Tibial nerve (tissue), 4 donors: ENCODE data around the gene ST7L. TPM values are rescaled to one million over a fixed set of nuclear protein-coding genes. Genes with fewer than 3 reads are reported as not detected.

Experiments
- DNase-seq, 2 donors: peaks; one replicate each; pipeline ENCODE4 v3.0.0-alpha.2; 2019; ENCODE audit warnings: low spot score in 2 of 2
- H3K27ac ChIP-seq, 4 donors: fragments of 200-600 bp; sonication (generic) in 3 of 4; one replicate each; pipeline ENCODE4 v1.5.1; 2017 to 2019; ENCODE audit warnings: mild to moderate bottlenecking in 1 of 4
- H3K27me3 ChIP-seq, 2 donors: fragments of 200-600 bp; sonication (generic) in 1 of 2; one replicate each; pipeline versions ENCODE4 v1.5.1 to v1.6.0; 2017 to 2019
- H3K36me3 ChIP-seq, 3 donors: fragments of 200-600 bp; sonication (generic); one replicate each; pipeline ENCODE4 v1.5.1; 2018 to 2019
- H3K4me1 ChIP-seq, 4 donors: fragments of 200-600 bp; sonication (generic) in 3 of 4; one replicate each; pipeline ENCODE4 v1.5.1; 2017 to 2019
- H3K4me3 ChIP-seq, 4 donors: fragments of 200-600 bp; sonication (generic) in 3 of 4; one replicate each; pipeline ENCODE4 v1.5.1; 2017 to 2019; ENCODE audit warnings: mild to moderate bottlenecking in 1 of 4, moderate library complexity in 1 of 4
- H3K9me3 ChIP-seq, 4 donors: fragments of 200-600 bp; sonication (generic) in 3 of 4; one replicate each; pipeline ENCODE4 v1.5.1; 2017 to 2019
- EP300 ChIP-seq, 2 donors: sonication (generic); formaldehyde crosslinking; IDR thresholded peaks; one replicate each; pipeline ENCODE4 v1.6.1; 2017; ENCODE audit warnings: antibody characterized with exemption in 2 of 2, mild to moderate bottlenecking in 1 of 2
- POLR2A ChIP-seq, 2 donors: fragments of 450-650 bp; IDR thresholded peaks; one replicate each; pipeline ENCODE4 v1.6.1; 2017; ENCODE audit warnings: antibody characterized with exemption in 2 of 2, mild to moderate bottlenecking in 2 of 2, moderate library complexity in 2 of 2
- WGBS, 2 donors: methylation state at CpG; one replicate each; pipeline ENCODE4 v1.1.5; 2018; 5-methylcytosine and 5-hydroxymethylcytosine counted together
- total RNA-seq, 4 donors: library from RNA; depleted of rRNA; stranded (reverse); fragments of >200 nt; gene quantifications; one replicate each; pipeline ENCODE4 v1.1.0, GENCODE V29; 2016
- TF ChIP-seq, protein P1 (sequence below), 5 experiments: fragments of 200-600 bp in 3 of 5; fragments of 450-650 bp in 2 of 5; sonication (generic) in 3 of 5; IDR thresholded peaks; one replicate each; pipeline ENCODE4 v1.5.1; 2016 to 2019; ENCODE audit warnings: antibody characterized with exemption in 5 of 5, mild to moderate bottlenecking in 3 of 5, moderate library complexity in 2 of 5

The ST7L gene
- total RNA-seq, 4 donors from 2014 or later, result 18.4 to 24.0 (median 20.4) TPM

DNA sequence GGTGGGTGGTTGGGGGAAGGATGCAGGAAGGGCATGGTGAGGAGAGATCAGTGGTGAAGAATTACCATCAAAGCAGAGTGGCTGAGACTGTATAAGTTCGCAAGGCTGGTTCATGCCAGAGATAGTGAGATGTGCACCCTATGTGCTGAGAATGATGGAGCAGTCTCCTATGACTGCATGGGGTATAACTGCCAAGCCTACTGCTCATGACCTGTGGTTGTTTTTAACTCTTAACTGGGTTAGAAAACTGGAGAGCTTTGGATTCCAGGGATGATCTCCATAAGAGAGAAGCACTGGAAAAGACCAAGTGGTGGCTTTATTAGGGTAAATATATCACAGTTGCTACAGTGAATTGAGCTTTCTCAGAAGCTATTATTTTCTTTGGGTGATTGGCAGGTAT lies 94.0 kb downstream of the ST7L start:
- DNase-seq, result no peak
- no peaks in the 10 kb centered on the region for H3K9me3 ChIP-seq
- no peak overlapping the region for H3K4me3 ChIP-seq
- peaks cover 3 to 69% (median 3%) of the 10 kb centered on the region in 3 donors for H3K36me3 ChIP-seq
- peaks cover 0 to 3% (median 0%) of the 10 kb centered on the region in 4 donors for H3K4me1 ChIP-seq
- WGBS, 2 donors, result 84 to 96% methylated on average over 1 of the region's 1 CpG
- no peaks in the 10 kb centered on the region for H3K27me3 ChIP-seq
- TF ChIP-seq POLR2A (IDR thresholded peaks at IDR 0.05) (no peak), EP300 (IDR thresholded peaks at IDR 0.05) (no peak)
- TF ChIP-seq, protein P1, sequence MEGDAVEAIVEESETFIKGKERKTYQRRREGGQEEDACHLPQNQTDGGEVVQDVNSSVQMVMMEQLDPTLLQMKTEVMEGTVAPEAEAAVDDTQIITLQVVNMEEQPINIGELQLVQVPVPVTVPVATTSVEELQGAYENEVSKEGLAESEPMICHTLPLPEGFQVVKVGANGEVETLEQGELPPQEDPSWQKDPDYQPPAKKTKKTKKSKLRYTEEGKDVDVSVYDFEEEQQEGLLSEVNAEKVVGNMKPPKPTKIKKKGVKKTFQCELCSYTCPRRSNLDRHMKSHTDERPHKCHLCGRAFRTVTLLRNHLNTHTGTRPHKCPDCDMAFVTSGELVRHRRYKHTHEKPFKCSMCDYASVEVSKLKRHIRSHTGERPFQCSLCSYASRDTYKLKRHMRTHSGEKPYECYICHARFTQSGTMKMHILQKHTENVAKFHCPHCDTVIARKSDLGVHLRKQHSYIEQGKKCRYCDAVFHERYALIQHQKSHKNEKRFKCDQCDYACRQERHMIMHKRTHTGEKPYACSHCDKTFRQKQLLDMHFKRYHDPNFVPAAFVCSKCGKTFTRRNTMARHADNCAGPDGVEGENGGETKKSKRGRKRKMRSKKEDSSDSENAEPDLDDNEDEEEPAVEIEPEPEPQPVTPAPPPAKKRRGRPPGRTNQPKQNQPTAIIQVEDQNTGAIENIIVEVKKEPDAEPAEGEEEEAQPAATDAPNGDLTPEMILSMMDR (IDR thresholded peaks at IDR 0.05), result no peak
- H3K27ac ChIP-seq, result no peak overlapping the region

DNA sequence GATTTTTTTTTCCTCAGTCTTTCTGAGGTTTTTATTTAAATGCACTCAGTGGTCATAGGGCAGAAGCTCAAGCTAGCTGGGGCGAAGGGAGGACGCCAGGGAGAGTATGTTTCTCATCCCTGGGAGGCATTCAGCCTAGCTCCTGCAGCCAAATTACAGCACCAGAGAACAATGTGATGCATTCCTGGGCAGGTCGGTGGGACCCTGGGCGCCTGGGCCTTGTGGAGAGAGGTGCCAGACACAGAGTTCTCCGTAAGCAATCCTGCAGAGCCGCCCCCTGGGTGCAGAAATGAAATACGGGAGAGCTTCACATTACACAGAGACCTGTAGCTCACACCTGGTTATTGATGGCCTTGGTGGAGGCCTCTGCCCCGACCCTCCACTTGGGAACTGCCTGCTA lies 94.7 kb downstream of the ST7L start:
- 55 to 57% methylated on average over 8 of the region's 8 CpGs for WGBS, 2 donors
- Histone ChIP-seq H3K27ac (no peak overlapping the region), H3K27me3 (no peaks in the 10 kb centered on the region), H3K36me3 (peaks cover 3 to 69% (median 3%) of the 10 kb centered on the region in 3 donors), H3K4me1 (peaks cover 0 to 3% (median 0%) of the 10 kb centered on the region in 4 donors), H3K4me3 (no peak overlapping the region), H3K9me3 (no peaks in the 10 kb centered on the region)
- TF ChIP-seq, protein P1 (IDR thresholded peaks at IDR 0.05), result no peak
- no peak for TF ChIP-seq POLR2A (IDR thresholded peaks at IDR 0.05)
- no peak for DNase-seq

DNA sequence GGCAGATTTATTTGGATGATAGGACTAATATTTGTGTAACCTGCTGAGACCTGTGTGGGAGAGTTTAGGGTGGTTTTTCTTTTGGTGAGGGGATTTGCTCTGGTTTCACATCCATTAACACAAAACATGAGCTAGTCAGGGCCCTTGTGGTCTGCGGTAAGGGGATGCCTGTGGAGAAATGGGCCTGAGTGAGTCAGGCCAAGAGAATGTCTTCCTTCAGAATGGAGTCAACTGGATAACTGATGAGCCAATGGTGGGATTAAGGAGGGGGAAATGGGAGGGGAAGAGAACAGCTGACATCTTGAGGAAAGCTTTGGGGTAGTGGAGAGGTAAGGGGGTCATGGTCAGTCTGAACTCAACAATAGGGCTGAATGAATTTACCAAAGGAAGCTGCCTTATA lies 96.3 kb downstream of the ST7L start:
- DNase-seq, result no peak
- H3K9me3 ChIP-seq, result no peaks in the 10 kb centered on the region
- H3K4me1 ChIP-seq, result peaks cover 0 to 3% (median 0%) of the 10 kb centered on the region in 4 donors
- 59 to 68% methylated on average over 1 of the region's 1 CpG for WGBS, 2 donors
- H3K27me3 ChIP-seq, result no peaks in the 10 kb centered on the region
- no peak overlapping the region for H3K4me3 ChIP-seq
- TF ChIP-seq, protein P1 (IDR thresholded peaks at IDR 0.05), result no peak
- TF ChIP-seq POLR2A (IDR thresholded peaks at IDR 0.05), result no peak
- no peak for TF ChIP-seq EP300 (IDR thresholded peaks at IDR 0.05)
- H3K27ac ChIP-seq, result no peak overlapping the region
- H3K36me3 ChIP-seq, result peaks cover 0 to 65% (median 3%) of the 10 kb centered on the region in 3 donors

DNA sequence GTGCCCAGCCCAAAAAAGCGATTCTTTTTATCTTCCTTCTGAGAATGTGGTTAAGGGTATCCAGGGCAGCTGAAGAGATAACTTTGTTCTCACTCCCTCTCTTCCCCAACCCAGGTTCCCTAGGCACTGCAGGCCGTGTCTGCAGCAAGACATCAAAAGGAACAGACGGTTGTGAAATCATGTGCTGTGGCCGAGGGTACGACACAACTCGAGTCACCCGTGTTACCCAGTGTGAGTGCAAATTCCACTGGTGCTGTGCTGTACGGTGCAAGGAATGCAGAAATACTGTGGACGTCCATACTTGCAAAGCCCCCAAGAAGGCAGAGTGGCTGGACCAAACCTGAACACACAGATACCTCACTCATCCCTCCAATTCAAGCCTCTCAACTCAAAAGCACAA lies 98.8 kb downstream of the ST7L start:
- Histone ChIP-seq H3K9me3 (no peaks in the 10 kb centered on the region), H3K4me1 (peaks cover 0 to 11% (median 0%) of the 10 kb centered on the region in 4 donors), H3K36me3 (peaks cover 0 to 54% (median 3%) of the 10 kb centered on the region in 3 donors), H3K4me3 (no peak overlapping the region), H3K27me3 (no peaks in the 10 kb centered on the region), H3K27ac (no peak overlapping the region)
- no peak for DNase-seq
- WGBS, 2 donors, result 87 to 89% methylated on average over 9 of the region's 9 CpGs
- TF ChIP-seq, protein P1 (IDR thresholded peaks at IDR 0.05), result no peak
- TF ChIP-seq EP300 (IDR thresholded peaks at IDR 0.05) (no peak), POLR2A (IDR thresholded peaks at IDR 0.05) (no peak)

DNA sequence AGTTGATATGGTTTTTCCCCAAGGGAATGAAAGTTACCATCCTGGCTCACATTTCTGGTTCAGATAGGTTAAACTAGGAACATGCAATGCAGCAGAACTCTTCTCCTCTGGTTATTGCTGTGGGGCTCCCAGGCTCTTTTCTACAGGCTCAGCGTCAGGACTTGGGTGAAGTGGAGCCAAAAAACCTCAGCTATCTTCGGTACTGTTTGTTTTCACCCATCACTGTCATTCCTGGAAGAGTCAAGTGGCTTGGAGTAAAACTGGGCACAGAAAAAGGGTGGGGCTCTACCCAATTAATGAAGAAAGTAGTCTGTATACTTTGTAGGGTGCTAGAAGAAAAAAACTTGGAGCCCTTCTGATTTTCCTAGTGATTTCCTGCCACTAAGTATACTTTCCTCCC lies 100.8 kb downstream of the ST7L start:
- no peaks in the 10 kb centered on the region for H3K27me3 ChIP-seq
- TF ChIP-seq, protein P1 (IDR thresholded peaks at IDR 0.05), result no peak
- TF ChIP-seq EP300 (IDR thresholded peaks at IDR 0.05) (no peak), POLR2A (IDR thresholded peaks at IDR 0.05) (no peak)
- H3K27ac ChIP-seq, result no peak overlapping the region
- peaks cover 0 to 16% (median 0%) of the 10 kb centered on the region in 4 donors for H3K4me1 ChIP-seq
- H3K36me3 ChIP-seq, result peaks cover 0 to 40% (median 3%) of the 10 kb centered on the region in 3 donors
- 87% methylated on average over 2 of the region's 2 CpGs for WGBS, 2 donors
- no peak overlapping the region for H3K4me3 ChIP-seq
- no peaks in the 10 kb centered on the region for H3K9me3 ChIP-seq
- no peak for DNase-seq
